DMS79 treated with DMSO at 0.1 percent for 48 hours (cell line): ENCODE measurements around the gene PROM1.
A peak's percentile ranks its signal among the peaks of the same experiment; 100 is the strongest.

Source experiments
- DNase-seq: peaks from one replicate; lab custom pipeline; 2025; lab: John Stamatoyannopoulos, UW

The PROM1 gene, protein sequence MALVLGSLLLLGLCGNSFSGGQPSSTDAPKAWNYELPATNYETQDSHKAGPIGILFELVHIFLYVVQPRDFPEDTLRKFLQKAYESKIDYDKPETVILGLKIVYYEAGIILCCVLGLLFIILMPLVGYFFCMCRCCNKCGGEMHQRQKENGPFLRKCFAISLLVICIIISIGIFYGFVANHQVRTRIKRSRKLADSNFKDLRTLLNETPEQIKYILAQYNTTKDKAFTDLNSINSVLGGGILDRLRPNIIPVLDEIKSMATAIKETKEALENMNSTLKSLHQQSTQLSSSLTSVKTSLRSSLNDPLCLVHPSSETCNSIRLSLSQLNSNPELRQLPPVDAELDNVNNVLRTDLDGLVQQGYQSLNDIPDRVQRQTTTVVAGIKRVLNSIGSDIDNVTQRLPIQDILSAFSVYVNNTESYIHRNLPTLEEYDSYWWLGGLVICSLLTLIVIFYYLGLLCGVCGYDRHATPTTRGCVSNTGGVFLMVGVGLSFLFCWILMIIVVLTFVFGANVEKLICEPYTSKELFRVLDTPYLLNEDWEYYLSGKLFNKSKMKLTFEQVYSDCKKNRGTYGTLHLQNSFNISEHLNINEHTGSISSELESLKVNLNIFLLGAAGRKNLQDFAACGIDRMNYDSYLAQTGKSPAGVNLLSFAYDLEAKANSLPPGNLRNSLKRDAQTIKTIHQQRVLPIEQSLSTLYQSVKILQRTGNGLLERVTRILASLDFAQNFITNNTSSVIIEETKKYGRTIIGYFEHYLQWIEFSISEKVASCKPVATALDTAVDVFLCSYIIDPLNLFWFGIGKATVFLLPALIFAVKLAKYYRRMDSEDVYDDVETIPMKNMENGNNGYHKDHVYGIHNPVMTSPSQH

GRCh38 chr4:16083241-16084191, at the start of gene PROM1:
Gene PROM1 (minus strand): TSS chr4:16084023. CDS start chr4:16075906, 8,117 bp downstream.
- DNase-seq, result peak; percentile 7

- DNase-seq, result no peak
Measured at GRCh38 chr4:16133406-16133805, 49.6 kb upstream of the PROM1 start.

GRCh38 chr4:16131293-16131692, 47.5 kb upstream of the PROM1 start:
- DNase-seq, result no peak

- DNase-seq, result no peak
Measured at GRCh38 chr4:16129336-16129735, 45.5 kb upstream of the PROM1 start.

GRCh38 chr4:16126714-16127113, 42.9 kb upstream of the PROM1 start:
- DNase-seq, result no peak

DNA sequence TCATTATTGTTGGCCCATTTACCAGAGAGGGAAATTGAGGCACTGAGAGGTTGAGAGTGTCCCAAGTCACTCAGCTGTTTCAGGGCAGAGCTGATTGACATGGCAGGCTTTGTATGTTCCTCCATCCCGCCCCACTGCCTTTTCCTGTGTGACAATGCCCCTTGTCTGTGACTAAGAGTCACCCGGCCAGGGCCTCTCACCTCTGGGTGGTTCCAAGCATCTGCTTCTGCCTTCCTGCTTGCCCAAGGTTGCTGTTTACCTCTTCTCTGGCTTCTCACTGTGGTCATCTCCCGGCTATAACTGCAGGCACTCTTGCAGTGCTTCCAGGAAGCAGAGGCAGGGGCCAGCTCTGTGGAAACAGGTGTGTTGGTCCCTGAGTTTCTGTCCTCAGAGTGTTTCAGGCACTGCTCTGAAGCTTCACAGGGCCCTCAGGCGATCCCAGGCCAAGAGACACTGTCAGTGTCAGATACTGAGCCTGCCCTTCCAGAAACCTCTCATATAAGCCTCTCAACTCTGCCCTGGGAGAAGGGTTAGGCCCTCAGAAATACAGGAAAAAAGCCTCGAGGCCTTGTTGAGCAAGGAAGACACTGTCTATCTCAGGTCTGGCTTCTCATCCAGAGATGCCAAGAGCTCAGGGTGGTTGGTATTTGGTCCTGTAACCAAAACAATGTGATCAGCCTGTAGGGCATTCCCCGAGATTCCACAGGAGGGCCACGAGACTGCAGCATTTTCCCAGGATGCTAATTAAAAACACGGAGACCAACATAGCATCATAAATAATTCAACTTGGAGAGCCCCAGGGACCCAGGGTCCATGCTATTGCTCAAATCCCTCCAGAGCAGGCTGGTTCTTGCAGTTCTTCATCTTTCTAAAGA, 42.0 kb upstream of the PROM1 start:
- no peak for DNase-seq

DNA sequence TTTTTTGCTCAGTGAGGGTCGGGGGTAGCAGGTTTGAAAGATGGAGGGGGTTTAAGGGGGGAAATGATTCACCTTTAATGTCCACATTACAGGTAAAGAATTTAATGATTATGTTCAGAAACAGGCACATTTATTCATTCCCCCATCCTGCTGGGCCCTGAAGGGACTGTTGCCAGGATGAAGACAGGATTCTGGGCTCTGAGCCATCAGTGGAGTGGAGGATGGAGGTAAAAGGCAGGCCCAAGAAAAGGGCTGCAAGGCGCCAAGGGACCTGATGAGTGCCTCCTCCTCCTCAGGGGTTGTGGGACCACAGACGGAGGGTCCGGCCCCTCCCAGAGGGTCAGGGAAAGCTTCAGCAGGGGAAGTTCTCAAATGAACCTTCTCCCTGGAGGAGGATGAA, 40.4 kb upstream of the PROM1 start:
- DNase-seq, result peak; percentile 39

DNA sequence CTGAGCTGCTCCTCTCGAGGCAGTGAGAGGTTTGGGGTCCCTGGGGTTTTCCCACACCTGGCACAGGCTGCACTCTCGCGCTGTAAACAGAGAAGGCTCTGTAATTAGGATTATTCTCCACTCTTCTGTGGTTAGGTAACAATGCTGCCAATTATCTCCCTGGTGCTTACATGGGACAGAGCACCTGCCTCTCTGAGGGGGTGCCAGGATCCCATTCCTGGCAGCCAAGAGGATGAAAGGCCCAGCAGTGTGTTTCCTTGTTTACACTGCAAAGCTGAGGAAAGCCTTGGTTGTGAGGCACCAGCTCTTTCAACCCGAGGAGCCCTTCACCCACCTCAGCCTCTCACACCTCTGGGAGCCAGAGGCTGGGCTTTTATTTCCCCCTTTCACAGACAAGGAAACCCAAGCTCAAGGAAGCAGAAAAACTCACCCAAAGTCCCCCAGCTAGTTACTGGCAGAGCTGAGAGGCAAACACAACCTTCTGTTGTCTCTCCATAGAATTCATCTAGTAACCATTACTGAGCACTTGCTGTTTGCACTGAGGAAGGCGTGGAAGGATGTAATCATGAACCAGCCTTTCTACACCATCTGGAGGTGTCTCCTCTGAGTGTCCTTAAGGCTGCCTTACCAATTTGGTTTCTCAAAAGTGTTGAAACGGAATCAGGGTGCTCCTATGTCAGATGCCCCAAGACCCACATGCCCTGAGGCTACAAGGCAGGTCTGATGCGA, 39.7 kb upstream of the PROM1 start:
- DNase-seq, result peak; percentile 81

DNA sequence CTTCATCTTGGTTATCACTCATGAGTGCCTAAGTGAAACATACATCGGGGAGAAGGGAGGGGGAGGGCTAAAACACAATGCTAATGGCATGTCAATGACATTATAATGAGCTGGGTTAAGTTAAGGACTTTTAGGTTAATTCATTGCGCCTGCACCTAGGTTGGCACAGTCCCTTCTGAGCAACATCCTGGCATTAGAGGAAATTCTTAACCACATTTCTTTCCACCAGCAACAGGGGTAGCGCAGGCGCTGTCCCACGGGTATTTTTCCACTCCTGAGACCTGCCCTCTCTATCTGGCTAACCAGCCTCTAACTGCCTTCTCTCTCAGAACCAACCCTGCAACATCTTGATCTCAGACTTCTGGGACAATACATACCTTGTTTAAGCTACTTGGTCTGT, 39.0 kb upstream of the PROM1 start:
- no peak for DNase-seq

DNA sequence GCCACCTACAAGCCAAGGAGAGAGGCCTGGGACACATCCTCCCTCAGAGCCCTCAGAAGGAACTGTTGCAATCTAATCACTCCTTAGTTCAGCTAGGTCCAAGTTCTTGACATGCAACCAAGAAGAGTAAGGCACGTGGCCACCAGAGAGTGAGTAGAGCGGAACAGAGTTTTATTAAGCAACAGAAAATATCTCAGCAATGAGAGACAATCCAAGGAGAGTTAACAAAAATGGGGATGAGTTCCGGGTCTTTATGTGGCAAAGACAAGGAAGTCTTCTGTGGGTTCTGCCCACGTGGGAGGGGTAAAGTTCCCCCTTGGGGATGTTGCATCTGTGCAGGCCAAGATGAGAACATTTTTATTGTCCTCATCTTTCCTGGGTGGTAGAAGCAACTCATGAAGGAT, 38.5 kb upstream of the PROM1 start:
- DNase-seq, result no peak

- DNase-seq, result no peak
Measured at GRCh38 chr4:16120720-16121119, 36.9 kb upstream of the PROM1 start.

DNA sequence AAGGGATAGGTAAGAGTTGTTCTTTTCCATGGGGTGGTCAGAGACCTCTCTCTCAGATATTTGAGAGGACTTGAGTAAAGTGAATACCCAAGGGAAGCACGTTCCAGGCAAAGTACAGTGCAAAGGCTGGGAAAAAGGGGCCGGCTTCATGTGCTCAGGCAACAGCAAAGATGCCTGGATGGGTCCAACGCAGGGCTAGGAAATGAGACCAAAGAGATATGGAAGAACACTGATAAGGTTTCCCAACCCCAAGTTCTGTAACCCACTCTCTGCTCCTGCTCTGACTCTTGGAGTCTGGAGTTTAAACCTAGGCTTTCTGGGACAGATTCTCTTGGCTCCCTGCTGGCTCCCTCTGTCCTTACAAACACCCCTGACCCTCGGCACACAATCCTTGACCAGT, 36.2 kb upstream of the PROM1 start:
- no peak for DNase-seq

DNA sequence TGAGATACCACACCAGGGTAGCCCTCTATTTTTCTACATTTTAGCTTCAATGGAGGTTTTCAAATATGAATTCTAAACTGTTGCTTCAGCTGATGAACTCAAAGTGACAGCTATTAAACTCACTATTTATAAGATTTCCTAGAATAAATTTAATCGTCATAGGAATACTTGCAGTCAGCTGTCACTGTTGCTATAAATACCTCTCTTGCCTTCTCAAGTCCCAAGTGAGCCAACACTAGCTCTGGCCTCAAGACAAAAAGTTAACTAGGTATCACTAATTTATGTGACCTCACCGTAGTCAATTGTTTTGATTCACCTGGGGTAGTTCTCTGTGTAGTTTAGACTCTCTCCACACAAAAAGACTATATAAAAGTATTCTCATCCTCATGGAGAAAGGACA, 34.3 kb upstream of the PROM1 start:
- DNase-seq, result no peak

DNA sequence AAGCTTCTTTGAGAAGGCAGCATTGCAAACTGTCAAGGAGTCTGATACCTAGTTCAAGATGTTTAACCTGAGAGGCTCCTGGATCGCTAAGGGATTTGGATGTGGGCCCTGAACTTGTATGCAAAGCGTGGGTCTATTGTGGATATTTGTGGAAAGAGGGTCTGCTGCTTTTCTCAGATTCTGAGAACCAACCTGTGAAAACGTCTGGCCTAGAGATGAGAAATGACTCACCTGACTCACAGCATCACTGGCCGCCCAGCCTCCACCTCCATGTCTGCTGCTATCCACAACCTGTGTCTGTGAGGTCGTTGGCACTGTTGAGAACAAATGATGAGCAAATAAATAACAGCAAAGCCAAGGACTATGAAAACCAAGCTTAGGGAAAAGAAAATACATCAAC, 33.3 kb upstream of the PROM1 start:
- no peak for DNase-seq

GRCh38 chr4:16116493-16116990, 32.7 kb upstream of the PROM1 start:
- no peak for DNase-seq

- DNase-seq, result no peak
Measured at GRCh38 chr4:16116019-16116418, 32.2 kb upstream of the PROM1 start.

DNA sequence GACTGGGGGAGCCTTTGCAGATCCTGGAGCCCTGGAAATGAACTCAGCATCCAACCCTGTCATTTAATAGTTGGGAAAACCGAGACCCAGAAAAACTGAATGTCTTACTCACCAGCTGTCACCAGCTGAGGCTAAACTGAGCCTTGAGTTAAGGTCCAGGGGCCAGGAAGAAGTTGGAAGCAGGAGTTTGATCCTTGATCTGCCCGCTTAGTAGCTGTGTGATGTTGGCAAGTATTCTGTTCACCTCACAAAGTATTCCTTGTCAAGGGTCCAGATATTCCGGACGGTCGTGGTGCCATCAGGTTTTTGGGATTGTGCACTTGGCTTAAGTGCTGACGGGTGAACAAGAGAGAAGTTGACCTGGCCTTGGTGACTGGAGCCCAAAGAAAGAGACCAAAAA, 30.7 kb upstream of the PROM1 start:
- DNase-seq, result no peak

DNA sequence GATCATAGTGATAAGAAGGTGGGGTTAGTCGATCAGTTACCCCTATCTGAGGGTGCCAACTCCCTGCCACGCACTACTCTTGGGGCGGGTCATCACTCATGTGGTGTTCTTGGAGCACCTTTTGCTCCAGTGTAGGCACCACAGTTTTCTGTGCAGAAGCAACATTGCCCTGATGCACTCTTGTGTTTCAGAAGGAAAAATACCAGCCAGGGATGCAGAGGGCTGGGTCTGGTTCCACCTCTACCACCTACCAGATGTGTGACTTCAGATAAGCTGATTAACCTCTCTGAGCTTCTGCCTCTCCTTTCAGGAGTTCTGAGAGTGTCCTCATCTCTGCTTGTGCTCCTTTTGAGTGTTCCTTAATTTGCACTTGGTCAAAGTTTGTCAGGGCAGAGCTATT, 29.9 kb upstream of the PROM1 start:
- no peak for DNase-seq

GRCh38 chr4:16111533-16111932, 27.7 kb upstream of the PROM1 start:
- DNase-seq, result no peak

DNA sequence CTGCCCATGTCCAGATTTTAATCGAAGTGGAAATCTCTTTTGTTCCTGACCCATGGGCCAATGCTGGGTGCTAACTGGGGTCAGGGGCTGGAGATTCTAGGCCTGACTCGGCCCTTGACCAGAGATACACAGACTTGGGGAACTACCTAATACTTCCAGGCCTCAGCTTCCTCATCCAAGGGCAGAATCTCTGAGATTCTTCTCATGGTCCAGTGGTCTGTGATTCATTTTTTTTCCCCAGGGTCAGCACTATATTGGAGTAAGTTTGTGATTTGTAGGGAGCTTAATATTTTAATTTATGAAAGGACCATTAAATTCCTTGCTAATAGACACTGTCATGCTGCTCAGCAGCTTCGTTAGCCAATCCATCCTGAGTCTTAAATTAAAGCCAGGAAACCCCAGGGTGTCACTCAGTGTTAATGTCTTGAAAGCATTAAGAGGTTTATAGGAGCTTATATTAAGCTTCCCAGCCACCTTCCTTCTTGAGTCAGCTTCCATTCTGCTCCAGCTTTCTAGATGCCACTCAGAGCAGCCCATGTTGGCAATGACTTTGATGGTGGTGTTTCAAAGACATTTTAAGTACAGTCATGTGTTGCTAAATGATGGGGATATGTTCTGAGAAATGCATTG, 27.0 kb upstream of the PROM1 start:
- DNase-seq, result no peak
